Panc1 (cell line): ENCODE measurements around the gene TLE4.

Experiments used
- POLR2AphosphoS5 ChIP-seq: IDR thresholded peaks from 2 replicates; pipeline ENCODE4 v1.6.1; 2012; ENCODE audit warnings: mild to moderate bottlenecking, low read depth, low read length, moderate library complexity
- TF ChIP-seq, protein P1 (sequence below): fragments of 450-650 bp; IDR thresholded peaks from 2 replicates; pipeline ENCODE4 v1.5.1; 2017; ENCODE audit warnings: mild to moderate bottlenecking
- TF ChIP-seq, protein P2 (sequence below), 2 experiments: IDR thresholded peaks; 2 replicates each; pipeline ENCODE4 v1.6.1; 2011 to 2012; ENCODE audit warnings: low read depth in 2 of 2, control low read depth in 1 of 2, low read length in 1 of 2, mild to moderate bottlenecking in 1 of 2, moderate library complexity in 1 of 2; ENCODE audit not compliant: insufficient read depth in 1 of 2

DNA sequence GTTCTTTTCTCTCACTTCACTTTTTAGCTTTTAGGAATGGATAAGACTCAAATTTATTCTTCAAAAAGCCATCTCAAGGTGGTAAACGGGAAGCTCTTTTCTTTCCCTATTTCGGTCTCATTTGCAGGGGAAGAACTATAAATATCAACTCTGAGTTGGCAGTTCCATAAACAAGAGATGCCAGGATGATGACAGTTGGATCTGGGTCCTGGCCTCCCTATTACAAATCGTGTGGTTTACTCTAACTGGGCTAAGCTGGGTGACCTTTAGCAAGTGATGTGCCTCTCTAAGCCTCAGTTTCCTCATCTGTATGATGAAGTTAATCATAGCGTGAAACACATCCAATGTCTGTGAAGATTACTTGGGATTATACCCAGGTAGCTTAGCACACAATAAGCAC lies 44.2 kb downstream of the TLE4 start:
- TF ChIP-seq, protein P1, sequence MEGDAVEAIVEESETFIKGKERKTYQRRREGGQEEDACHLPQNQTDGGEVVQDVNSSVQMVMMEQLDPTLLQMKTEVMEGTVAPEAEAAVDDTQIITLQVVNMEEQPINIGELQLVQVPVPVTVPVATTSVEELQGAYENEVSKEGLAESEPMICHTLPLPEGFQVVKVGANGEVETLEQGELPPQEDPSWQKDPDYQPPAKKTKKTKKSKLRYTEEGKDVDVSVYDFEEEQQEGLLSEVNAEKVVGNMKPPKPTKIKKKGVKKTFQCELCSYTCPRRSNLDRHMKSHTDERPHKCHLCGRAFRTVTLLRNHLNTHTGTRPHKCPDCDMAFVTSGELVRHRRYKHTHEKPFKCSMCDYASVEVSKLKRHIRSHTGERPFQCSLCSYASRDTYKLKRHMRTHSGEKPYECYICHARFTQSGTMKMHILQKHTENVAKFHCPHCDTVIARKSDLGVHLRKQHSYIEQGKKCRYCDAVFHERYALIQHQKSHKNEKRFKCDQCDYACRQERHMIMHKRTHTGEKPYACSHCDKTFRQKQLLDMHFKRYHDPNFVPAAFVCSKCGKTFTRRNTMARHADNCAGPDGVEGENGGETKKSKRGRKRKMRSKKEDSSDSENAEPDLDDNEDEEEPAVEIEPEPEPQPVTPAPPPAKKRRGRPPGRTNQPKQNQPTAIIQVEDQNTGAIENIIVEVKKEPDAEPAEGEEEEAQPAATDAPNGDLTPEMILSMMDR: no peak
- TF ChIP-seq, protein P2, sequence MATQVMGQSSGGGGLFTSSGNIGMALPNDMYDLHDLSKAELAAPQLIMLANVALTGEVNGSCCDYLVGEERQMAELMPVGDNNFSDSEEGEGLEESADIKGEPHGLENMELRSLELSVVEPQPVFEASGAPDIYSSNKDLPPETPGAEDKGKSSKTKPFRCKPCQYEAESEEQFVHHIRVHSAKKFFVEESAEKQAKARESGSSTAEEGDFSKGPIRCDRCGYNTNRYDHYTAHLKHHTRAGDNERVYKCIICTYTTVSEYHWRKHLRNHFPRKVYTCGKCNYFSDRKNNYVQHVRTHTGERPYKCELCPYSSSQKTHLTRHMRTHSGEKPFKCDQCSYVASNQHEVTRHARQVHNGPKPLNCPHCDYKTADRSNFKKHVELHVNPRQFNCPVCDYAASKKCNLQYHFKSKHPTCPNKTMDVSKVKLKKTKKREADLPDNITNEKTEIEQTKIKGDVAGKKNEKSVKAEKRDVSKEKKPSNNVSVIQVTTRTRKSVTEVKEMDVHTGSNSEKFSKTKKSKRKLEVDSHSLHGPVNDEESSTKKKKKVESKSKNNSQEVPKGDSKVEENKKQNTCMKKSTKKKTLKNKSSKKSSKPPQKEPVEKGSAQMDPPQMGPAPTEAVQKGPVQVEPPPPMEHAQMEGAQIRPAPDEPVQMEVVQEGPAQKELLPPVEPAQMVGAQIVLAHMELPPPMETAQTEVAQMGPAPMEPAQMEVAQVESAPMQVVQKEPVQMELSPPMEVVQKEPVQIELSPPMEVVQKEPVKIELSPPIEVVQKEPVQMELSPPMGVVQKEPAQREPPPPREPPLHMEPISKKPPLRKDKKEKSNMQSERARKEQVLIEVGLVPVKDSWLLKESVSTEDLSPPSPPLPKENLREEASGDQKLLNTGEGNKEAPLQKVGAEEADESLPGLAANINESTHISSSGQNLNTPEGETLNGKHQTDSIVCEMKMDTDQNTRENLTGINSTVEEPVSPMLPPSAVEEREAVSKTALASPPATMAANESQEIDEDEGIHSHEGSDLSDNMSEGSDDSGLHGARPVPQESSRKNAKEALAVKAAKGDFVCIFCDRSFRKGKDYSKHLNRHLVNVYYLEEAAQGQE (IDR thresholded peaks at IDR 0.05; ENCODE audit: insufficient read depth in 1 of 2, low read depth in 2 of 2, low read length in 1 of 2): no peak
- no peak for TF ChIP-seq POLR2AphosphoS5
